Hepatocyte (in vitro differentiated cells): ENCODE results near the gene ACP6. TPM values are rescaled to one million over a fixed set of nuclear protein-coding genes. Genes with fewer than 3 reads are reported as not detected.

ENCODE experiments used
- DNase-seq: peaks from one replicate; pipeline ENCODE4 v3.0.0-alpha.2; 2016; ENCODE audit warnings: low spot score
- H2AFZ ChIP-seq: fragments of 200-600 bp; sonication (generic); 2 replicates; pipeline ENCODE4 v1.6.0; 2016; ENCODE audit warnings: antibody characterized with exemption, mild to moderate bottlenecking
- H3K27ac ChIP-seq: fragments of 200-600 bp; sonication (generic); 2 replicates; pipeline ENCODE4 v1.5.1; 2016; ENCODE audit warnings: mild to moderate bottlenecking
- H3K27me3 ChIP-seq: fragments of 200-600 bp; sonication (generic); 2 replicates; pipeline ENCODE4 v1.6.1; 2016
- H3K36me3 ChIP-seq: fragments of 200-600 bp; sonication (generic); replicated peaks from 2 replicates; pipeline ENCODE4 v1.5.1; 2016; ENCODE audit warnings: low read depth; ENCODE audit not compliant: insufficient read depth
- H3K4me1 ChIP-seq: fragments of 200-600 bp; sonication (generic); 2 replicates; pipeline ENCODE4 v1.5.1; 2016; ENCODE audit warnings: mild to moderate bottlenecking, moderate library complexity; ENCODE audit not compliant: insufficient read depth
- H3K4me2 ChIP-seq: fragments of 200-600 bp; sonication (generic); 2 replicates; pipeline ENCODE4 v1.6.0; 2016
- H3K4me3 ChIP-seq: fragments of 200-600 bp; sonication (generic); 2 replicates; pipeline ENCODE4 v1.5.1; 2016; ENCODE audit warnings: mild to moderate bottlenecking
- H3K79me2 ChIP-seq: fragments of 200-600 bp; sonication (generic); 2 replicates; pipeline ENCODE4 v1.6.0; 2017; ENCODE audit warnings: mild to moderate bottlenecking
- H3K9me2 ChIP-seq: fragments of 200-600 bp; sonication (generic); replicated peaks from 2 replicates; pipeline ENCODE4 v1.6.0; 2017; ENCODE audit warnings: mild to moderate bottlenecking; ENCODE audit not compliant: insufficient read depth
- H3K9me3 ChIP-seq: fragments of 200-600 bp; sonication (generic); 2 replicates; pipeline ENCODE4 v1.5.1; 2016; ENCODE audit warnings: low read depth, mild to moderate bottlenecking
- H4K20me1 ChIP-seq: fragments of 200-600 bp; sonication (generic); 2 replicates; pipeline ENCODE4 v1.6.0; 2016; ENCODE audit warnings: mild to moderate bottlenecking; ENCODE audit not compliant: insufficient read depth, poor library complexity, severe bottlenecking
- EZH2 ChIP-seq: fragments of 200-600 bp; sonication (generic); IDR thresholded peaks from 2 replicates; pipeline ENCODE4 v1.6.1; 2016; ENCODE audit warnings: antibody characterized with exemption, mild to moderate bottlenecking, borderline replicate concordance
- EZH2phosphoT487 ChIP-seq: fragments of 200-600 bp; sonication (generic); IDR thresholded peaks from one replicate; pipeline ENCODE4 v1.6.1; 2018; ENCODE audit warnings: antibody characterized with exemption, mild to moderate bottlenecking, low read depth, moderate library complexity; ENCODE audit not compliant: unreplicated experiment, severe bottlenecking
- WGBS: methylation state at CpG from one replicate; pipeline ENCODE4 v1.1.6; 2016; ENCODE audit warnings: low lambda C conversion rate; ENCODE audit errors: missing lambda C conversion rate; 5-methylcytosine and 5-hydroxymethylcytosine counted together
- polyA plus RNA-seq: library from polyadenylated mRNA; unstranded; fragments of >200 nt; fragmentation: Nextera tagmentation; extraction: Ambion mirVana; gene quantifications from 2 replicates; pipeline ENCODE4 v1.2.1, GENCODE V29; 2016
- total RNA-seq: library from RNA; depleted of rRNA; stranded (reverse); fragments of >200 nt; gene quantifications from 2 replicates; pipeline ENCODE4 v1.2.3, GENCODE V29; 2014
- TF ChIP-seq, protein P1 (sequence below): fragments of 200-600 bp; sonication (generic); IDR thresholded peaks from 2 replicates; pipeline ENCODE4 v1.5.1; 2016; ENCODE audit warnings: antibody characterized with exemption, mild to moderate bottlenecking; ENCODE audit not compliant: poor library complexity

ACP6 gene
- total and polyA plus RNA-seq, 2 experiments from 2014 or later, result 16.8 to 29.9 TPM

DNA sequence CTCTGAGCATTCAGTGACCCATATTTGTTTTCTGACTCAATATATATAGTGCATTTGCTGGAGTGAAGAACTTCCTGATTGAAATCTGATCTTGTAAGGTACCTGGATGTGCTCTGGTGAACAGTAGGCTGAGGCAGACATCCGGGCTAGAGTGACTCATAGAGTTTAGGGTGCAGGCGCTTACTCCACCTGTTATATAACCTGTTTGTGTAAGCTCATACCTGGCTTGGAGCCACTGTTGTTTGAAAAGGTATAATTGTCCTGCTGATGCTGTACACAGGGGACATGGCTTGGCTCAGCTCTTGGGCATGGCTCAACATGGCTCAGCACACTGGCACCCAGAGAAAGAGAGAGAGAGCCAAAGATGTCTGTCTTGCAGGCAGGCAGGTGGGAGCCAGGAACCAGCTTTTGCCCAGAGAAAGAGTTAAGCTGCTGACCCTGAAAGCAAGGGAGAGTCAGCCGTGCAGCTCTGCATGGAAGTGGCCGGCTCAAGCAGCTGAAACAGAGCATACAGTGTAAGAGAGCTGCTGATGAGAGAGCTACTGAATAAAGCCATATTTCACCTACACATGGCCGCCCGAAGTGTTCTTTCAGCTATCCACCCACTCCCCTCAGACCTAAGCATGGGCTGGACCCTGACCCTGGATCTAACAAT, 46.9 kb upstream of the ACP6 start:
- H3K79me2 ChIP-seq, result no peaks in the 10 kb centered on the region
- no peaks in the 10 kb centered on the region for H3K27me3 ChIP-seq
- H3K9me3 ChIP-seq, result no peaks in the 10 kb centered on the region
- H3K4me2 ChIP-seq, result no peak overlapping the region
- 82% methylated on average over 6 of the region's 6 CpGs for WGBS
- no peak overlapping the region for H3K4me3 ChIP-seq
- H4K20me1 ChIP-seq, result no peaks in the 10 kb centered on the region
- H3K9me2 ChIP-seq, result no peaks in the 10 kb centered on the region
- no peak overlapping the region for H2AFZ ChIP-seq
- peak overlapping the region; percentile 34 for H3K27ac ChIP-seq
- no peaks in the 10 kb centered on the region for H3K4me1 ChIP-seq
- no peaks in the 10 kb centered on the region for H3K36me3 ChIP-seq
- TF ChIP-seq, protein P1, sequence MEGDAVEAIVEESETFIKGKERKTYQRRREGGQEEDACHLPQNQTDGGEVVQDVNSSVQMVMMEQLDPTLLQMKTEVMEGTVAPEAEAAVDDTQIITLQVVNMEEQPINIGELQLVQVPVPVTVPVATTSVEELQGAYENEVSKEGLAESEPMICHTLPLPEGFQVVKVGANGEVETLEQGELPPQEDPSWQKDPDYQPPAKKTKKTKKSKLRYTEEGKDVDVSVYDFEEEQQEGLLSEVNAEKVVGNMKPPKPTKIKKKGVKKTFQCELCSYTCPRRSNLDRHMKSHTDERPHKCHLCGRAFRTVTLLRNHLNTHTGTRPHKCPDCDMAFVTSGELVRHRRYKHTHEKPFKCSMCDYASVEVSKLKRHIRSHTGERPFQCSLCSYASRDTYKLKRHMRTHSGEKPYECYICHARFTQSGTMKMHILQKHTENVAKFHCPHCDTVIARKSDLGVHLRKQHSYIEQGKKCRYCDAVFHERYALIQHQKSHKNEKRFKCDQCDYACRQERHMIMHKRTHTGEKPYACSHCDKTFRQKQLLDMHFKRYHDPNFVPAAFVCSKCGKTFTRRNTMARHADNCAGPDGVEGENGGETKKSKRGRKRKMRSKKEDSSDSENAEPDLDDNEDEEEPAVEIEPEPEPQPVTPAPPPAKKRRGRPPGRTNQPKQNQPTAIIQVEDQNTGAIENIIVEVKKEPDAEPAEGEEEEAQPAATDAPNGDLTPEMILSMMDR, result no peak
- no peak for TF ChIP-seq EZH2
- peak; percentile 77 for DNase-seq

DNA sequence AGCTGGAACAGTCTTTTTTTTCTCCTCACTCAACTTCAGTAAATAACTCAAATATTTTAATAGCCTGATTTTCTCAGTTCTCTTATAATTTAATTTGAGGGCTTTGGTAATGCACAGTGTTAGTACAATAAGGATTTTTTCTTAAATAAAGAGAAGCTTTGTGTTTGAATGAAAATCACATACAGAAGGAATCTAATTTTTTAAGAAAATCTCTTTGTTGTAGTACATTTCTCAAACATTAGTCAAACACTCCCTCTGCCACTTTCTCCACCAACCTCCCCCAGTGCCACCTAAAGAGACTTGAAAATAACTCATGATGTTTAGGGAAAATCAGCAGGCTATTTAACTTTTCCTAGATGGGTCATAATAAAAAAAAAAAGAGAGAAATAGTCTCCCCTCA, 42.3 kb upstream of the ACP6 start:
- Histone ChIP-seq H3K4me2 (no peak overlapping the region), H2AFZ (no peak overlapping the region), H3K36me3 (no peaks in the 10 kb centered on the region), H3K9me3 (no peaks in the 10 kb centered on the region), H3K79me2 (no peaks in the 10 kb centered on the region), H3K27me3 (no peaks in the 10 kb centered on the region), H3K4me1 (no peaks in the 10 kb centered on the region), H3K9me2 (no peaks in the 10 kb centered on the region), H4K20me1 (no peaks in the 10 kb centered on the region), H3K27ac (no peak overlapping the region), H3K4me3 (no peak overlapping the region)
- no peak for DNase-seq
- TF ChIP-seq, protein P1, result no peak
- TF ChIP-seq EZH2 (no peak), EZH2phosphoT487 (no peak)

DNA sequence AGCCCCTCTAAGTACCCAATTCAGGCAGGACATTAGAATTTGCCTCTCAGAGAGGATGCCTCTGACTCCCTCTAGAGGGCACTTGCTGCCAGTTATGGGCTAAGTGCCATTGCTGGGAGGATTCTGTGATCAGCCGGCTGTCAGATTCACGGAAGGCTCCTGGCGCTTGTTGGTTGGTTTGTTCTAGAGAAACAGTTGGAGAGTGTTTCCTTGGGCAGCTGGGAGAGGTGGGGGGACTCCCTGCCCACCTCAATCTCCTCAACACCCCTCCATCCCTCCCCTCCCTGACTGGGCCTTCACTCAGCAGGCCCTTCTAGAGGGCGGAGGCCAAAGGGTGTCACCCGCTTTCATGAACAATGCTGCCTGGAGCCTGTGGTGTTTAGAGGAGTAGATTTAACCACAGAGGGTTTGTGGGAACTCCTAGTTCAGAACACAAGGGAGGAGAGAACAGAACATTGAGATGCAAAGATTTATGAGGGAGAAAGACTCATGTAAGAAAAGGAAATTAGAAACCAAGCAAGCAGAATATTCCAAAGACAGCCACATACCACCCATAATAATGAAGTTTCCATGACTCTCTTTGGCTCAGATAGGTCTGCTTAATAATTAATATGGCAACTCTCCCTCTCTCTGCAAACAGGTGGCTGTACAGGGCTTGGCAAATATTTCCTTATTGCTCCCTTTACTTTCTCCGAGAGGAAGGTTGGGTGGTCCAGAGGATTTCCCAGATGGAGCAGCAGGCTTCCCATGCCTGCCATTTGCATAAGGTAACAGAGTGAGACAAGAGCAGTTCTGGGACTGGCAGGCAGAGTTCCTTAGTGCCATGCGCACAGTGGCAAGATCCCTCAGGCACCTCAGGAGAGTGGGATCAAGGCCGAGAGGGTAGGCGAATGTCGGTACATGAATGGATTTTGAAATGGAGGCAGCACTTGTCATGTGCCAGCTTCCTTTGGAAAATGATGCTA, 30.0 kb upstream of the ACP6 start:
- no peaks in the 10 kb centered on the region for H3K27me3 ChIP-seq
- peak overlapping the region; percentile 75 for H2AFZ ChIP-seq
- DNase-seq, result peak; percentile 85
- H3K9me3 ChIP-seq, result no peaks in the 10 kb centered on the region
- no peaks in the 10 kb centered on the region for H3K4me1 ChIP-seq
- H4K20me1 ChIP-seq, result no peaks in the 10 kb centered on the region
- H3K4me2 ChIP-seq, result peak overlapping the region; percentile 66
- 61% methylated on average over 10 of the region's 10 CpGs for WGBS
- H3K79me2 ChIP-seq, result no peaks in the 10 kb centered on the region
- TF ChIP-seq, protein P1, result peak; percentile 84
- TF ChIP-seq EZH2phosphoT487, result no peak
- peak overlapping the region; percentile 70 for H3K27ac ChIP-seq
- no peaks in the 10 kb centered on the region for H3K9me2 ChIP-seq
- no peak overlapping the region for H3K4me3 ChIP-seq
- H3K36me3 ChIP-seq, result no peaks in the 10 kb centered on the region
